K562 (cell line): ENCODE results near the gene CUL1. TPM values are rescaled to one million over a fixed set of nuclear protein-coding genes. Genes with fewer than 3 reads are reported as not detected.

Source experiments
- CBFA2T3 ChIP-seq: fragments of 450-650 bp; IDR thresholded peaks from 2 replicates; pipeline ENCODE4 v1.6.1; 2017
- FOSL1 ChIP-seq: fragments of 200-800 bp; sonication (Bioruptor generic); conservative IDR thresholded peaks from 2 replicates; pipeline ENCODE4 v1.6.1; 2016; ENCODE audit warnings: missing genetic modification characterization, missing compliant biosample characterization
- FOXK2 ChIP-seq, 2 experiments: fragments of 450-650 bp; IDR thresholded peaks in 1 of 2; conservative IDR thresholded peaks in 1 of 2; 2 replicates each; pipeline ENCODE4 v1.6.1; 2016; ENCODE audit warnings: low read depth in 2 of 2, mild to moderate bottlenecking in 1 of 2
- GATA2 ChIP-seq: sonication (generic); formaldehyde crosslinking; IDR thresholded peaks from 2 replicates; pipeline ENCODE4 v1.4.0; 2020; ENCODE audit warnings: mild to moderate bottlenecking, missing genetic modification reagents
- HDAC1 ChIP-seq, 2 experiments: fragments of 450-650 bp; IDR thresholded peaks; 2 replicates each; pipeline ENCODE4 v1.6.1; 2016 to 2017; ENCODE audit warnings: inconsistent platforms in 1 of 2, mild to moderate bottlenecking in 1 of 2, moderate library complexity in 1 of 2
- MBD1 ChIP-seq: fragments of 250-450 bp; sonication (Bioruptor Pico); IDR thresholded peaks from 2 replicates; pipeline ENCODE4 v1.8.0; 2022; ENCODE audit warnings: inconsistent platforms
- NFIX ChIP-seq: fragments of 250-450 bp; sonication (Bioruptor Pico); IDR thresholded peaks from 2 replicates; pipeline ENCODE4 v1.4.0; 2020; ENCODE audit warnings: low read depth, mild to moderate bottlenecking, moderate library complexity
- NONO ChIP-seq, 2 experiments: fragments of 200-400 bp in 1 of 2; fragments of 450-650 bp in 1 of 2; formaldehyde crosslinking in 1 of 2; IDR thresholded peaks; 2 replicates each; pipeline ENCODE4 v1.6.1; 2017; ENCODE audit warnings: low read depth in 2 of 2, mild to moderate bottlenecking in 2 of 2, moderate library complexity in 2 of 2, low read length in 1 of 2
- TAF7 ChIP-seq: fragments of 450-650 bp; IDR thresholded peaks from 2 replicates; pipeline ENCODE4 v1.6.1; 2016; ENCODE audit warnings: missing genetic modification characterization, missing compliant biosample characterization
- TFE3 ChIP-seq: fragments of 450-650 bp; formaldehyde crosslinking; IDR thresholded peaks from 2 replicates; pipeline ENCODE4 v1.4.0; 2020; ENCODE audit warnings: mild to moderate bottlenecking, mixed read lengths
- ZBTB17 ChIP-seq: fragments of 450-650 bp; formaldehyde crosslinking; IDR thresholded peaks from 2 replicates; pipeline ENCODE4 v1.4.0; 2020; ENCODE audit warnings: mild to moderate bottlenecking
- ZKSCAN8 ChIP-seq: fragments of 200-800 bp; sonication (Bioruptor generic); IDR thresholded peaks from 2 replicates; pipeline ENCODE4 v1.6.1; 2016; ENCODE audit warnings: missing genetic modification characterization, missing compliant biosample characterization
- ZNF311 ChIP-seq: fragments of 250-450 bp; sonication (Bioruptor Pico); IDR thresholded peaks from 2 replicates; pipeline ENCODE4 v1.4.0; 2020; ENCODE audit warnings: mild to moderate bottlenecking, moderate library complexity
- ZNF561 ChIP-seq: fragments of 450-650 bp; formaldehyde crosslinking; conservative IDR thresholded peaks from 2 replicates; pipeline ENCODE4 v1.4.0; 2020; ENCODE audit warnings: mild to moderate bottlenecking, moderate library complexity
- ZNF57 ChIP-seq: fragments of 450-650 bp; formaldehyde crosslinking; IDR thresholded peaks from 2 replicates; pipeline ENCODE4 v1.4.0; 2020; ENCODE audit warnings: mild to moderate bottlenecking, moderate library complexity
- ZNF766 ChIP-seq: fragments of 200-800 bp; sonication (Bioruptor generic); conservative IDR thresholded peaks from 2 replicates; pipeline ENCODE4 v1.6.1; 2016; ENCODE audit warnings: missing genetic modification characterization, missing compliant biosample characterization
- polyA plus RNA-seq, 8 experiments: library from polyadenylated mRNA; depleted of rRNA in 4 of 8; stranded (reverse) in 5 of 8; unstranded in 3 of 8; fragments of >200 nt; fragmentation: Nextera tagmentation in 2 of 8; fragmentation: Illumina TruSeq in 1 of 8; extraction: Ambion mirVana in 2 of 8; extraction: Trizol in 1 of 8; gene quantifications; 2 replicates each; pipeline versions ENCODE4 v1.2.1 to v1.2.3, GENCODE V29; 2011 to 2014; ENCODE audit warnings: inconsistent platforms in 1 of 8, missing spikeins in 1 of 8
- total RNA-seq, 7 experiments: library from RNA; depleted of rRNA in 6 of 7; stranded (reverse); fragments of >200 nt in 6 of 7; fragmentation: Illumina TruSeq in 2 of 7; extraction: Trizol in 2 of 7; gene quantifications; 2 replicates each; pipeline versions ENCODE4 v1.2.1 to v1.2.3, GENCODE V29; 2011 to 2021; ENCODE audit warnings: low replicate concordance in 1 of 7
- TF ChIP-seq, protein P1 (sequence below), 2 experiments: fragments of 450-650 bp in 1 of 2; sonication (generic) in 1 of 2; formaldehyde crosslinking in 1 of 2; IDR thresholded peaks; 2 replicates each; pipeline versions ENCODE4 v1.7.1 to v1.9.0; 2016 to 2022; ENCODE audit warnings: inconsistent platforms in 1 of 2, mild to moderate bottlenecking in 1 of 2, missing genetic modification reagents in 1 of 2

CUL1 gene
- total and polyA plus RNA-seq, 9 of the 15 experiments (the other 6 are each of a cell fraction or from before 2014, with no cell fraction given) = 31.5 to 107 (median 96.5) TPM

- TF ChIP-seq ZNF57 (no peak), ZBTB17 (CRISPR knock-in tag) (no peak), GATA2 (CRISPR knock-in tag) (no peak), ZKSCAN8 (no peak), NFIX (no peak), ZNF561 (CRISPR knock-in tag) (no peak), ZNF311 (CRISPR knock-in tag) (no peak), TAF7 (no peak), NONO (IDR thresholded peaks at IDR 0.05; ENCODE audit: low read depth in 2 of 2, low read length in 1 of 2) (no peak), MBD1 (peak; percentile 56; the same call in 1 of the 2 replicates), FOSL1 (tag) (peak; percentile 11; the same call in 1 of the 2 replicates), FOXK2 (conservative IDR thresholded peaks at IDR 0.05 in 1 of 2, IDR thresholded peaks at IDR 0.05 in 1 of 2; ENCODE audit: low read depth in 2 of 2) (no peak; a peak in 1 of 4 replicates), HDAC1 (IDR thresholded peaks at IDR 0.05) (peak in 1 of 2 experiments; percentile 30; a peak in 2 of 4 replicates), TFE3 (CRISPR knock-in tag) (no peak), CBFA2T3 (peak; percentile 28; the same call in 1 of the 2 replicates), ZNF766 (CRISPR knock-in tag) (no peak)
- TF ChIP-seq, protein P1, sequence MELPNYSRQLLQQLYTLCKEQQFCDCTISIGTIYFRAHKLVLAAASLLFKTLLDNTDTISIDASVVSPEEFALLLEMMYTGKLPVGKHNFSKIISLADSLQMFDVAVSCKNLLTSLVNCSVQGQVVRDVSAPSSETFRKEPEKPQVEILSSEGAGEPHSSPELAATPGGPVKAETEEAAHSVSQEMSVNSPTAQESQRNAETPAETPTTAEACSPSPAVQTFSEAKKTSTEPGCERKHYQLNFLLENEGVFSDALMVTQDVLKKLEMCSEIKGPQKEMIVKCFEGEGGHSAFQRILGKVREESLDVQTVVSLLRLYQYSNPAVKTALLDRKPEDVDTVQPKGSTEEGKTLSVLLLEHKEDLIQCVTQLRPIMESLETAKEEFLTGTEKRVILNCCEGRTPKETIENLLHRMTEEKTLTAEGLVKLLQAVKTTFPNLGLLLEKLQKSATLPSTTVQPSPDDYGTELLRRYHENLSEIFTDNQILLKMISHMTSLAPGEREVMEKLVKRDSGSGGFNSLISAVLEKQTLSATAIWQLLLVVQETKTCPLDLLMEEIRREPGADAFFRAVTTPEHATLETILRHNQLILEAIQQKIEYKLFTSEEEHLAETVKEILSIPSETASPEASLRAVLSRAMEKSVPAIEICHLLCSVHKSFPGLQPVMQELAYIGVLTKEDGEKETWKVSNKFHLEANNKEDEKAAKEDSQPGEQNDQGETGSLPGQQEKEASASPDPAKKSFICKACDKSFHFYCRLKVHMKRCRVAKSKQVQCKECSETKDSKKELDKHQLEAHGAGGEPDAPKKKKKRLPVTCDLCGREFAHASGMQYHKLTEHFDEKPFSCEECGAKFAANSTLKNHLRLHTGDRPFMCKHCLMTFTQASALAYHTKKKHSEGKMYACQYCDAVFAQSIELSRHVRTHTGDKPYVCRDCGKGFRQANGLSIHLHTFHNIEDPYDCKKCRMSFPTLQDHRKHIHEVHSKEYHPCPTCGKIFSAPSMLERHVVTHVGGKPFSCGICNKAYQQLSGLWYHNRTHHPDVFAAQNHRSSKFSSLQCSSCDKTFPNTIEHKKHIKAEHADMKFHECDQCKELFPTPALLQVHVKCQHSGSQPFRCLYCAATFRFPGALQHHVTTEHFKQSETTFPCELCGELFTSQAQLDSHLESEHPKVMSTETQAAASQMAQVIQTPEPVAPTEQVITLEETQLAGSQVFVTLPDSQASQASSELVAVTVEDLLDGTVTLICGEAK (IDR thresholded peaks at IDR 0.05) = 0 out of 2 replicates have a peak, but pooled peaks have one; percentile 16
- TF ChIP-seq, protein P1 (CRISPR knock-in tag; IDR thresholded peaks at IDR 0.05) = no peak
Observed at GRCh38 chr7:148696787-148697186, 1.9 kb upstream of the CUL1 start (continued).
